Measurements from ENCODE around the gene LPAR2. TPM values are rescaled to one million over a fixed set of nuclear protein-coding genes. Genes with fewer than 3 reads are reported as not detected.
"Not testable (repeated sequence)": the region's sequence is repeated elsewhere in the genome, so short reads cannot be mapped to it uniquely, and the experiment has no call there.

Gene LPAR2
- total RNA-seq, 1 donor from 2014 or later: 4.9 TPM

DNA sequence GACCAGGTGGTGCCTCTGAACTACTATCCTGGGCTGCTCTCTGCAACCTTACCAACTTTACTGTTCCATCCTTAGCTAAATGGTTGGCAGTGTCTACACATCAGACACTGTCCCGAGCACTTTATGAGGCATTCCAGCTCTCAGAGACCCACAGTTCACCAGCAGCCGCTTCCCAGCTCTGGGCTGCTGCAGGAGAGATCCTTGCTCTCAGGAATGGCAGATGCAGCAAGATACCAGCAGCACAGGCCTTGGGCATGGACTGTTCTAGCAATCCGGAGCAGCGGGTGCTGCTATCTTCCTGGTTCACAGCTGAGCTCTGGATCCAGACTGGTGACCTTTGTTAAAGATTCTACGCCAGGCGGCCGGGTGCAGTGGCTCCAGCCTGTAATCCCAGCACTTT is 3.3 kb upstream of the LPAR2 start:
- DNase-seq: no peak

DNA sequence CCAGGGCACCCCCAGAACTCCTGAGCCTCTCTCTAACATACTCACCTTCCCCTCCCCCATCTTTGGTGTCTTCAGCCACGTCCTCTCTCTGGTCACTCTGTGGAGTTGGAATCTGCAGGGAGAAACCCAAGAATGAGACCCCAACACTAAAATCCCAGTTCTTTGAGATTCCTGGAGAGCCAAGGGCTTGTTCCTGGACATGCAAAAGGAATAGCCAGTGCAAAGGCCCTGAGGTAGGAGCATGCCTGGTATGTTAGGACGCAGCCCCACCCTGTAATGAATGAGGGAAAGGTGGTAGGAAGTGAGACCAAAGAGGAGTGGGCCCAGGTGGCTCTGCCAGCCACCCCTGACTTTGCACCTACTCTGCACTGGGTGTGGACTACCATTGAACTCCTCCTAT is 2.4 kb upstream of the LPAR2 start:
- DNase-seq: no peak

- DNase-seq: no peak
These were observed 2.0 kb upstream of the LPAR2 start for GRCh38 chr19:19630062-19630414.

- DNase-seq: no peak
These were observed 598 bp upstream of the LPAR2 start for GRCh38 chr19:19628501-19629134.

- DNase-seq: no peak
These were observed 1.2 kb downstream of the LPAR2 start for GRCh38 chr19:19626516-19627472.

- no peak for DNase-seq
These were observed 3.9 kb downstream of the LPAR2 start for GRCh38 chr19:19624032-19624570.

DNA sequence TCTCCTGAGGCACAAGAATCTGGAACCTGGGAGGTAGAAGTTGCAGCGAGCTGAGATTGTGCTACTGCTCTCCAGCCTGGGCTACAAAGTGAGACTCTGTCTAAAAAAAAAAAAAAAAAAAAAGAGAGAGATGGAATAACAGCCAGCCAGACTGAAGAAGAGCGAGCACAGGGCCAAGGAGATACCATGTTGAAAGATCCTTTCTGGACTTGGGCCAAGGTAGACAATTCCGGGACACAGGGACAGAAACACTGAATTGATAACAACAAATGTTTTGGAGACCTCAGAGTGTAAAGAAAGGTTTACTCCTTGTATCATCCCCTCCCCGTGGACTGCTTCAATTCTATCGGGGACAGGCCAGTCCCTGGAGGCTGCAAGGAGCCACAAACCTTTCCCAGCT is 4.6 kb downstream of the LPAR2 start:
- no peak for DNase-seq

- DNase-seq: no peak
These were observed 8.2 kb downstream of the LPAR2 start for GRCh38 chr19:19619849-19620210.

DNA sequence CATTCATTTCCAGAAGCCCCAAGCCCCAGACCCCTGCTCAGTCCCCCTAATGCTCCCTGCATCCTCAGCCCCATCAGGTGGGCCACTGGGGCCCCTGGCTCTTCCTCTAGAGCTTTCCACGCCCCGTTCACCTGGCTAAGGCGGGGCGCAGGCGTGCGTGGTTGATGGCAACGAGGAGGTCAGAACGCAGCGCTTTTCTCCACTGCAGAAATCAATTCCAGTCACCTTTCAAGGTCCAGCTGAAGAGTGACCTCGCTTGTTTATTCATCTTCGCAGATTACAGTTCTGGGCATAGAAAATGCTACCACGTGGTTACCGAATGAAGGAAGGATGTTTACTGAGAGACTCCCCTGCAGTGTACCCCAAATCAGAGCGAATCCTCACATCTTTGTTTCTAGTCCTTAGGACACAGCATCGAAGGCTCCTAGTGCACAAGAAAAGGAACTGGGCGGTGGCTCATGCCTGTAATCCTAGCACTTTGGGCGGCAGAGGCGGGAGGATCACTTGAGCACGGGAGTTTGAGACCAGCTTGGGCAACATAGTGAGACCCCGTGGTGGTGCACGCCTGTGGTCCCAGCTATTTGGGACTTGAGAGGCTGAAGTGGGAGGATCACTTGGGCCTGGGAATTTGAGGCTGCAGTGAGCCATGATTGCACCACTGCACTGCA is 8.7 kb downstream of the LPAR2 start:
- no peak for DNase-seq

DNA sequence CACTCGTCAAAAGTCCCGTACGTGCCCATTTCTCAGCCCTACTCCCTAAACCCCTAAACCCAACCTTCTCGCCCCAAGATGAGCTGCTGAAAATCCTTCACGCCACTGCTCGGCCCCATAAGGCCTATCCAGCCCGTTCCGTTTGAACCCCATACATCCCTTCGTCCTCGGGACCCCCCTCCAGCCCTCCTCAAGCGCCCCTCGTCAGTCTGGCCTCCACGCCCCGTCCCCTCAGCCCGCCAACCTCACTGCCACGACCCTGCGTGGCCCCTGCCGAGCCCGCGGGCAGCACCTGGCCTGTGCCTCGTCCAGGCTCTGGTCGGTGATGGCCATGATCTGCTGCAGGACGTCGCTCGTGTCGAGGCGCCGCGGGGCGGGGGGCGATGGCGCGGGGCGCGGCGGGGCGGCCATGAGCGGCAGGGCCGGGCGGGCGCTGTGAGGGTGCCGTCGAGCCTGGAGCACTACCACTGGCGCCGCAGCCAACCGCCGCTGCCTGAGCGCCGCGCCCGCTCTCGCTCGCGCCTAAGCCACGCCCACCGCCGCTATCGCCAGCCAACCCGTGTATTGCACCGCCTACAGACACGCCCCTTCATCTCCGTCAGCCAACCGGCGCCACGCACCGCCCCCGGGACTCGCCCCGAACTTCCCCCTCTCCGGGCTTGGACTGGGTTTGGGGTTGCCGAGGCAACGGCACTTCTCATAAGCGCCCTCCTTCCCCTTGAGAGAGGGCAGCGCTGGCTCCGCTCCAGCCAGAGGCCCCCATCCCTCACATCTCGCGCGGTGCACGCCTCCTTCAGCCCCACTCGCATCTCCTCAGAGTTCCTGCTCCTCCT is 9.6 kb downstream of the LPAR2 start, which contains the start of gene PBX4:
Gene PBX4, minus strand, starts transcription at position 469 of the 833 bp plus-strand sequence. Its CDS starts 58 bp downstream, at position 411.
- peak; percentile 91 for DNase-seq

DNA sequence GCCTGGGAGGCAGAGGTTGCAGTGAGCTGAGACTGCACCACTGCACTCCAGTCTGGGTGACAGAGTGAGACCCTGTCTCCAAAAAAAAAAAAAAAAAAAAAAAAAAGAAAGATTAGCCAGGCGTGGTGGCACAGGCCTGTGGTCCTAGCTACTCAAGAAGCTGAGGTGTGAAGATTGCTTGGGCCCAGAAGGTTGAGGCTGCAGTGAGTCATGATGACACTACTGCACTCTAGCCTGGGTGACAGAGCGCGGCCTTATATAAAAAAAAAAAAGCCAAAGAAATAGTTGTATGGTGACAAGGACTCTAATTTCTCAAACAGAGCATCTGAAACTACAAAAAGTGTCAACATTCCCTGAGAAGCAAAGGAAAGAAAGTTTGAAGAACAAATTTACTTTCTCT is 12.9 kb downstream of the LPAR2 start:
- no peak for DNase-seq

DNA sequence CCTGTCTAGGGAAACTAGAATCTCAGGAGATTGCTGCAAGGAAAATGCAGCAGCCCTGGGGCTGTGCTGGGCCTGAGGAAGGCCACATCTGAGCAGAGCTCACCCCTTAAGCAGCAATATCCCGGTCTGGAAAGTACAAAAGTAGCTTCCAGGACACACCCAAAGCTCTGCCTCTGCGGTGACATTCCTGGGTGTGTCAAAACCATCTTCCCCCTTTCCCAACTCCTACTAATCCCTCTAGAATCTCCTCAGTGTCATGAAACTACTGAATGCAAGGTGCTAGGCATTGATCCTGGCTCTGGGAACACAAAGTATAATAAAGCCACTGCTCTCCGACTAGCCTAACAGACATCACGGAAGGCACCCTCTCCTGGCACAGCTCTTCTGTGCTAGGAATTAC is 14.5 kb downstream of the LPAR2 start:
- no peak for DNase-seq

DNA sequence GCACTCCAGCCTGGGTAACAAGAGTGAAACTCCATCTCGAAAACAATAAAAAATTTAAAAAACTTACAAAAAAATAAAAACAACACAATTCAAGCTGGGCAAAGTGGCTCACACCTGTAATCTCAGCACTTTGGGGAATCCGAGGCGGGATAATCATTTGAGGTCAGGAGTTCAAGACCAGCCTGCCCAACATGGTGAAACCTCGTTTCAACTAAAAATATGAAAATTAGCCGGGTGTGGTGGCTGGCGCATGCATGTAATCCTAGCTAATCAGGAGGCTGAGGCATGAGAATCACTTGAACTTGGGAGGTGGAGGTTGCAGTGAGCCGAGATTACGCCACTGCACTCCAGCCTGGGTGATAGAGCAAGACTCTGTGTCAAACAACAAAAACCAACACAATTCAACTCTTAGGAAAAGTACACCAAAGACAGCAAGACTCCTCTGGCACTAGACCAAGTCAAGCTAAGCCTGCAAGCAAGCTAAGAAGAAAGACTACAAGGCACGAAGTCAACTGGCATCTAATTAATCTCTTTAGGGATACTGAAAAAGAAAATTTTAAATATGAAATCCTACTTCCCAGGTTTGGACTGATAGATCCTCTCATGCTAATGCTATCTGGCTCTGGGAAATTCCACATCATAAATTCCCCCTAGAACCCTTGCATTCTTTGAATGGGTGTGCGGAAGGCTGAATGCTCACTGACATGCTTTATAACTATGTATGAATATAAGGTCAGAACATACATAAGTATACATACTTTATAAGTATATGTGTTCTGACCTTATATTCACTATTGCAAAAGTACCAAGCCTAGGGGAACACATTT is 17.4 kb downstream of the LPAR2 start:
- DNase-seq: no peak

DNA sequence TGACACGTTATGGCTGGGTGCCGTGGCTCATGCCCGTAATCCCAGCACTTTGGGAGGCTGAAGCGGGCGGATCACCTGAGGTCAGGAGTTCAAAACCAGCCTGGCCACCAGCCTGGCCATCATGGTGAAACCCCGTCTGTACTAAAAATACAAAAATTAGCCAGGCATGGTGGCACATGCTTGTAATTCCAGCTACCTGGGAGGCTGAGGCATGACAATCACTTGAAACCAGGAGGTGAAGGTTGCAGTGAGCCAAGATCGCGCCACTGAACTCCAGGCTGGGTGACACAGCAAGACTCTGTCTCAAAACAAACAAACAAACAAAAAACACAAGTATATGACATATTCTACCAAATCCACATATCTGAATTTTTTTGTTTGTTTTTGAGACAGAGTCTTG is 21.3 kb downstream of the LPAR2 start:
- DNase-seq: not testable (repeated sequence)

GRCh38 chr19:19606021-19606420 is 22.0 kb downstream of the LPAR2 start:
- DNase-seq: no peak

- no peak for DNase-seq
These were observed 25.2 kb downstream of the LPAR2 start for GRCh38 chr19:19602713-19603324.

DNA sequence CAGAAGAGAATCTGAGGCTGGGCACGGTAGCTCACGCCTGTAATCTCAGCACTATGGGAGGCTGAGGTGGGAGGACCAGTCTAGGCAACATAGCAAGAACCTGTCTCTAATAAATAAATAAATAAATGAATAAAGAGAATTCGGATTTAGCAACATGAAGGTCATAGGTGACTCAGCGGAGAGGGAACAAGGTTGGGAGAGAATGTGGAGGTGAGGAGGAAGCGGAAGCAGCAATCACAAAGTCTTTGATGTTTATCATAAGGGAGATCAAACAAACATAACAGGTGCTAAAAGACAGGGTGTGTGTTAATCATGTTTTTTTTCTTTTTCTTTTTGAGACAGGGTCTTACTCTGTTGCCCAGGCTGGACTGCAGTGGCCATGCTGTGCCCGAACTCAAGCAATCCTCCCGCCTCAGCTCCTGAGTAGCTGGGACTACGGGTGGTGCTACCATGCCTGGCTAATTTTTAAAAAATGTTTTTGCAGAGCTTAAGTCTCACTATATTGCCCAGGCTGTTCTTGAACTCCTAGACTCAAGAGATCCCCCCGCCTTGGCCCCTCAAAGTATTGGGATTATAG is 25.8 kb downstream of the LPAR2 start:
- no peak for DNase-seq

- no peak for DNase-seq
These were observed 27.2 kb downstream of the LPAR2 start for GRCh38 chr19:19600793-19601330.

GRCh38 chr19:19598728-19599451 is 29.1 kb downstream of the LPAR2 start:
- DNase-seq: not testable (repeated sequence)
